Measurements from ENCODE around the gene SLC23A1. TPM values are rescaled to one million over a fixed set of nuclear protein-coding genes. Genes with fewer than 3 reads are reported as not detected.

Gene SLC23A1
- total RNA-seq, 3 donors from 2014 or later (not counting 1 experiment from before 2014, with no cell fraction given), result not detected

DNA sequence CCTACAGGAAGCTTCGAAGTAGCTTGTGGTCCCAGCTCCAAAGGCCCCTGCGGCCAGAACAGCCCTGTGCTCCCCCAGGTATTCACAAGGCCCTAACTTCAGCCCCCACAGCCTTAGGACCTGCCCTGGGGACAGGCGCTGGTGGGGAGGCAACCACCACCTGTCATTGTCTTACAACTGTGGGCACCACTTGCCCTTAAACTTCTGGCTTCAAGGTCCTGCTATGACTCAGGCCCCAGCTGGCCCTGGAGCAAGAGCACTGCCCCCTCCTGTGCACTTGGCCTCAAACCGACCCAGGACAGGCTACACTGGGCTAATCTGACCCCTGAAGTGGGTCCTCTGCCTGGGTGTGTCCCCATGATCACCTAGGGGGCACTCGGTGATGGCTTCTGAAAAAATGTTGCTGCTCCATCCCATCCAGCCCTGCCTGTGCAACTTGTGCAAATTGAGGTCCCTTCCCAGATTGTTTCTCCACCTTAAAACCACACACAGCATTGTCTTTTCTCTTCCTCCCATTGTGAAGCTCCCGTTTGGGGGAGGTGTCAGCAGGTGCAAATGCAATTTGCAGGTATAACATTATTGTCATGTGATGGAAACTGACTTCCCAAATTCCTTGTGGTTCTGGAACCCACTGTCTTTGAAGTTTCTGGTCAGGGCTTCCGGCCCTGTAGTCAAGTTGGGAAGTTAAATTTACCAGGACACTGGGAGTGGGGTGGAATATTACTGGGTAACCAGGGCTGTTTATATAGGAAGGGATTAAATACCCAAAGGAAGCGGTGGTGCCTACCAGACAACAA lies 12.9 kb upstream of the SLC23A1 start:
- ATAC-seq (no peak), DNase-seq (no peak)
- Histone ChIP-seq H3K36me3 (ENCODE audit: control insufficient read depth, insufficient read depth, low read length) (no peaks in the 10 kb centered on the region), H3K9me3 (ENCODE audit: control insufficient read depth, insufficient read depth, low read length) (no peaks in the 10 kb centered on the region), H3K27ac (ENCODE audit: low read length) (no peak overlapping the region), H3K27me3 (ENCODE audit: control insufficient read depth, insufficient read depth, low read length) (no peaks in the 10 kb centered on the region), H3K4me1 (ENCODE audit: control insufficient read depth, insufficient read depth, low read length) (peaks cover 36% of the 10 kb centered on the region), H3K4me3 (ENCODE audit: low read length) (no peak overlapping the region)
- Mint-ChIP-seq H3K4me3 (peak overlapping the region; percentile 25), H3K36me3 (no peaks in the 10 kb centered on the region), H3K27me3 (ENCODE audit: low read depth in 2 of 2) (no peaks in the 10 kb centered on the region), H3K4me1 (peaks cover 25 to 27% of the 10 kb centered on the region in 2 donors), H3K9me3 (no peaks in the 10 kb centered on the region), H3K27ac (no peak overlapping the region)
- WGBS (ENCODE audit: insufficient coverage), result 88% methylated on average over 6 of the region's 8 CpGs
- TF ChIP-seq, protein P1, sequence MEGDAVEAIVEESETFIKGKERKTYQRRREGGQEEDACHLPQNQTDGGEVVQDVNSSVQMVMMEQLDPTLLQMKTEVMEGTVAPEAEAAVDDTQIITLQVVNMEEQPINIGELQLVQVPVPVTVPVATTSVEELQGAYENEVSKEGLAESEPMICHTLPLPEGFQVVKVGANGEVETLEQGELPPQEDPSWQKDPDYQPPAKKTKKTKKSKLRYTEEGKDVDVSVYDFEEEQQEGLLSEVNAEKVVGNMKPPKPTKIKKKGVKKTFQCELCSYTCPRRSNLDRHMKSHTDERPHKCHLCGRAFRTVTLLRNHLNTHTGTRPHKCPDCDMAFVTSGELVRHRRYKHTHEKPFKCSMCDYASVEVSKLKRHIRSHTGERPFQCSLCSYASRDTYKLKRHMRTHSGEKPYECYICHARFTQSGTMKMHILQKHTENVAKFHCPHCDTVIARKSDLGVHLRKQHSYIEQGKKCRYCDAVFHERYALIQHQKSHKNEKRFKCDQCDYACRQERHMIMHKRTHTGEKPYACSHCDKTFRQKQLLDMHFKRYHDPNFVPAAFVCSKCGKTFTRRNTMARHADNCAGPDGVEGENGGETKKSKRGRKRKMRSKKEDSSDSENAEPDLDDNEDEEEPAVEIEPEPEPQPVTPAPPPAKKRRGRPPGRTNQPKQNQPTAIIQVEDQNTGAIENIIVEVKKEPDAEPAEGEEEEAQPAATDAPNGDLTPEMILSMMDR (IDR thresholded peaks at IDR 0.05), result no peak
- intact Hi-C loops (cut with micrococcal nuclease), result no loop called here

DNA sequence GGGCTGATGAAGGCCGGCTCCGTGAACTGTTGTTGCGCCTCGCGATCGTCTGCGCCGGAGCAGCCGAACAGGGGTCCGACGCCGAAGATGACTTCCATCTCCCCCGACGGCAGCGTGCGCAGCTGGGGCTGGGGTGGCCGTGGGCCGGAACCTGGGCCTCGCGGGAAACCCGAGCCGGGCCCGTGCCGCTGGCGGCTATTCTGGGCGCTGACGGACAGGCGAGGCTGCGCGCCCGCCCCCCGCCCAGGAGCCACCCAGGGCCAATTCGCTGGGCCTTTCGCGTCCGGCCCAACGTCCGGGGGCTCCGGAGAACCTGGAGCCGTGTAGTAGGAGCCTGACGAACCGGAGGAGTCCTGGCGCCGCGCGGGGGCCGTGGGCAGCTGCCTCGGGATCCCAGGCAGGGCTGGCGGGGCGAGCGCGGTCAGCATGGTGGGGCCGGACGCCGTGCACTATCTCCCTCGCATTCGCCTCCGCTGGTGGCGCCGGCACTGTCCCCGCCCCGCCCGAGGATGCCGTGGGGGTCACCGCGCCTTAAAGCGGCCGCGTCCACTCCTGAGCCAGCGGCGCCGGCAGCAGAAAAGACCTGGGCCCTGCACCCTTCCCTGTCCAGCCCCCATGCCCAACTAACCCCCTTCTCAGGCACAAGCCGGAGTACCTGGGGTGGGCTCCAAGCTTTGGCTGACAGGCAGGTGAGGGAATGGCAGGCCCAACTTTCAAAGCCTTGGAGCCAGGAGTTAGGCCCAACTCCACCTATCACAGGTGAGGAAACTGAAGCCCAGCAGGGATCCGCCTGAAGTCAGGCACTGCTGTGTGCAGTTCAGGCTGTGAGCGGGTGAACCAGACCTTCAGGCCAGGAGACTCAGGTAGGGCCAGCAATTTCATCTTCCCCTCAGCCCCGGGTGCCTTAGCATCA lies 11.8 kb upstream of the SLC23A1 start, which contains the start of gene PROB1:
Gene PROB1 (minus strand): TSS at position 451 of the 913 bp plus-strand sequence. CDS start 23 bp downstream, at position 428.
- 88% methylated on average over 76 of the region's 76 CpGs for WGBS (ENCODE audit: insufficient coverage)
- H3K4me1 Mint-ChIP-seq, result peaks cover 35 to 38% of the 10 kb centered on the region in 2 donors
- Histone ChIP-seq H3K4me3 (ENCODE audit: low read length) (peak within 1 kb of the TSS; percentile 62), H3K27ac (ENCODE audit: low read length) (no peak within 1 kb of the TSS), H3K27me3 (ENCODE audit: control insufficient read depth, insufficient read depth, low read length) (no peaks in the 10 kb centered on the region), H3K4me1 (ENCODE audit: control insufficient read depth, insufficient read depth, low read length) (peaks cover 47% of the 10 kb centered on the region), H3K9me3 (ENCODE audit: control insufficient read depth, insufficient read depth, low read length) (no peaks in the 10 kb centered on the region), H3K36me3 (ENCODE audit: control insufficient read depth, insufficient read depth, low read length) (no peaks in the 10 kb centered on the region)
- intact Hi-C loops (cut with micrococcal nuclease), result loop anchor here (5.0 kb wide), 1 partner anchor 123 kb away; no protein-coding TSS in a partner anchor
- TF ChIP-seq, protein P1 (IDR thresholded peaks at IDR 0.05), result no peak
- DNase-seq (no peak), ATAC-seq (no peak)
- no peaks in the 10 kb centered on the region for H3K9me3 Mint-ChIP-seq
- no peaks in the 10 kb centered on the region for H3K36me3 Mint-ChIP-seq
- no peak within 1 kb of the TSS for H3K27ac Mint-ChIP-seq
- H3K4me3 Mint-ChIP-seq, result peak within 1 kb of the TSS; percentile 88
- H3K27me3 Mint-ChIP-seq (ENCODE audit: low read depth in 2 of 2), result no peaks in the 10 kb centered on the region

DNA sequence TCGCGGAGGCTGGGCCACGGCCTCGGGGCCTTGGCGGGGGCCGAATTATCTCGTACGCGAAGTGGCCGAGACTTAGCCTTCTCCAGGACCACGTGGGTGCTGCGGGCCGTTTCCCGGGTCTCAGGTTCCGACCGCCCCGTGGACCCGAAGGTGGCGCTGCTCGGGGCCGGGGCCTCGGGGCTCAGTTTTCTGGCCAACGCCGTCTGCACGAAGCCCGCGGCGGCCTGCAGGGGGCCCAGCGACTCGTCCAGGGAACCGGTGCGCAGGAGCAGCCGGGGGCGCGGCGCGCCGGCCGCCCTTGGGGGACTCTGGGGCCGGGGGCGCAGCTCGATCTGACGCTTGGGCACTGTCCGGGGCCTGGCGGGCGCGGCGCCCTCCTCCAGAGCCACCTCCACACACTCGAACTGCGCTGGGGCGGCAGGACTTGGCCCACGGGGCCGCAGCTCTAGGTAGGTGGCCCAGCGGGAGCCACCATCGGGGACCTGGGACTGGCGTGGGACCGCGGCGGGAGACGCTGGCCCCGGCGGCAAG lies 11.1 kb upstream of the SLC23A1 start:
- H3K36me3 ChIP-seq (ENCODE audit: control insufficient read depth, insufficient read depth, low read length), result no peaks in the 10 kb centered on the region
- H3K27me3 Mint-ChIP-seq (ENCODE audit: low read depth in 2 of 2), result no peaks in the 10 kb centered on the region
- H3K27ac ChIP-seq (ENCODE audit: low read length), result no peak overlapping the region
- WGBS (ENCODE audit: insufficient coverage), result 22% methylated on average over 62 of the region's 62 CpGs
- H3K4me3 ChIP-seq (ENCODE audit: low read length), result peak overlapping the region; percentile 62
- H3K9me3 ChIP-seq (ENCODE audit: control insufficient read depth, insufficient read depth, low read length), result no peaks in the 10 kb centered on the region
- no peaks in the 10 kb centered on the region for H3K9me3 Mint-ChIP-seq
- peaks cover 39 to 40% of the 10 kb centered on the region in 2 donors for H3K4me1 Mint-ChIP-seq
- H3K4me1 ChIP-seq (ENCODE audit: control insufficient read depth, insufficient read depth, low read length), result peaks cover 49% of the 10 kb centered on the region
- TF ChIP-seq, protein P1 (IDR thresholded peaks at IDR 0.05), result peak; percentile 37
- H3K36me3 Mint-ChIP-seq, result no peaks in the 10 kb centered on the region
- no peak overlapping the region for H3K27ac Mint-ChIP-seq
- H3K4me3 Mint-ChIP-seq, result peak overlapping the region; percentile 88
- H3K27me3 ChIP-seq (ENCODE audit: control insufficient read depth, insufficient read depth, low read length), result no peaks in the 10 kb centered on the region
- ATAC-seq, result peak in 2 of 3 donors; percentile 10 to 27
- DNase-seq, result peak; percentile 48 to 69
- intact Hi-C loops (cut with micrococcal nuclease), result loop anchor here (5.0 kb wide), 1 partner anchor 122 kb away; no protein-coding TSS in a partner anchor
